Activated CD8-positive, alpha-beta memory T cell treated with anti-CD3 and anti-CD28 coated beads, Interleukin-2, amount 50 U/mL, for 1 hour (primary cell): ENCODE results near the gene RPL39L.
"Not testable (repeated sequence)": the region's sequence is repeated elsewhere in the genome, so short reads cannot be mapped to it uniquely, and the experiment has no call there.

ENCODE experiments used
- DNase-seq: peaks from one replicate; pipeline ENCODE4 v3.0.0-alpha.2; 2020; ENCODE audit errors: extremely low read depth

RPL39L gene

GRCh38 chr3:187136936-187137335 lies 2.4 kb downstream of the RPL39L start:
- DNase-seq, result no peak

- no peak for DNase-seq
Measured at GRCh38 chr3:187136337-187136736, 3.0 kb downstream of the RPL39L start.

GRCh38 chr3:187135172-187135690 lies 4.1 kb downstream of the RPL39L start:
- not testable (repeated sequence) for DNase-seq

GRCh38 chr3:187133181-187133580 lies 6.1 kb downstream of the RPL39L start:
- not testable (repeated sequence) for DNase-seq

- no peak for DNase-seq
Measured at GRCh38 chr3:187132666-187133065, 6.6 kb downstream of the RPL39L start.

- DNase-seq, result no peak
Measured at GRCh38 chr3:187131981-187132380, 7.3 kb downstream of the RPL39L start.

- peak; percentile 9 for DNase-seq
Measured at GRCh38 chr3:187130346-187131066, 8.8 kb downstream of the RPL39L start.

- no peak for DNase-seq
Measured at GRCh38 chr3:187125319-187126031, 13.8 kb downstream of the RPL39L start.

- DNase-seq, result no peak
Measured at GRCh38 chr3:187122261-187122660, 17.0 kb downstream of the RPL39L start.

GRCh38 chr3:187120326-187120725 lies 19.0 kb downstream of the RPL39L start:
- no peak for DNase-seq

- DNase-seq, result no peak
Measured at GRCh38 chr3:187114511-187114910, 24.8 kb downstream of the RPL39L start.

GRCh38 chr3:187112934-187113793 lies 26.1 kb downstream of the RPL39L start:
- DNase-seq, result no peak

- DNase-seq, result no peak
Measured at GRCh38 chr3:187110156-187110555, 29.1 kb downstream of the RPL39L start.

- no peak for DNase-seq
Measured at GRCh38 chr3:187107989-187108388, 31.3 kb downstream of the RPL39L start.

GRCh38 chr3:187105700-187106099 lies 33.6 kb downstream of the RPL39L start:
- no peak for DNase-seq

- no peak for DNase-seq
Measured at GRCh38 chr3:187104933-187105332, 34.4 kb downstream of the RPL39L start.

GRCh38 chr3:187104342-187104741 lies 35.0 kb downstream of the RPL39L start:
- no peak for DNase-seq

- no peak for DNase-seq
Measured at GRCh38 chr3:187103251-187103650, 36.0 kb downstream of the RPL39L start.

GRCh38 chr3:187102073-187102634 lies 37.1 kb downstream of the RPL39L start:
- no peak for DNase-seq

- DNase-seq, result no peak
Measured at GRCh38 chr3:187101184-187102072, 37.9 kb downstream of the RPL39L start.
